Measurements from ENCODE around the gene ZNF777.
A peak's percentile ranks its signal among the peaks of the same experiment; 100 is the strongest.

The ZNF777 gene

DNA sequence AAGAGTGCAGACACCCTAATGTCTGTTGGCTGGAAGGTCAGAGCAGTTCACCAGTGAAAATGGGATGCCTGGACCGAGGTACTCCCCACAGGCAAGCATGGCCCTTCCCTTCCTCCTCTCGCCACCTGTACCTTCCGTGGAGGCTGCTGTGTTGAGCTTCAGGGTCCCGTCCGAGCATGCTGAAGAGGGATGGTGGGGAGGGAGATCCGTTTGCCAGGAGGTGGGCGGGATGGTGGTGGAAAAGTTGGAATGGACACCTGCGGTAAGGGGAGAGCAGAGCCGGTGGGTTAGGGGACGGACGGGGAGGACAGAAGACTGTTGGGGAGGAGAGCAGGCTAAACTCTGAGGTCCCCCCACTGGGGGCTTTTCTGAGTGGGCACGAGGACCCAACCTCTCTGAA lies 15.9 kb upstream of the ZNF777 start:
- no peak for DNase-seq (ENCODE audit: low spot score)

GRCh38 chr7:149475121-149476045 lies 14.5 kb upstream of the ZNF777 start:
- no peak for DNase-seq (ENCODE audit: low spot score)

DNA sequence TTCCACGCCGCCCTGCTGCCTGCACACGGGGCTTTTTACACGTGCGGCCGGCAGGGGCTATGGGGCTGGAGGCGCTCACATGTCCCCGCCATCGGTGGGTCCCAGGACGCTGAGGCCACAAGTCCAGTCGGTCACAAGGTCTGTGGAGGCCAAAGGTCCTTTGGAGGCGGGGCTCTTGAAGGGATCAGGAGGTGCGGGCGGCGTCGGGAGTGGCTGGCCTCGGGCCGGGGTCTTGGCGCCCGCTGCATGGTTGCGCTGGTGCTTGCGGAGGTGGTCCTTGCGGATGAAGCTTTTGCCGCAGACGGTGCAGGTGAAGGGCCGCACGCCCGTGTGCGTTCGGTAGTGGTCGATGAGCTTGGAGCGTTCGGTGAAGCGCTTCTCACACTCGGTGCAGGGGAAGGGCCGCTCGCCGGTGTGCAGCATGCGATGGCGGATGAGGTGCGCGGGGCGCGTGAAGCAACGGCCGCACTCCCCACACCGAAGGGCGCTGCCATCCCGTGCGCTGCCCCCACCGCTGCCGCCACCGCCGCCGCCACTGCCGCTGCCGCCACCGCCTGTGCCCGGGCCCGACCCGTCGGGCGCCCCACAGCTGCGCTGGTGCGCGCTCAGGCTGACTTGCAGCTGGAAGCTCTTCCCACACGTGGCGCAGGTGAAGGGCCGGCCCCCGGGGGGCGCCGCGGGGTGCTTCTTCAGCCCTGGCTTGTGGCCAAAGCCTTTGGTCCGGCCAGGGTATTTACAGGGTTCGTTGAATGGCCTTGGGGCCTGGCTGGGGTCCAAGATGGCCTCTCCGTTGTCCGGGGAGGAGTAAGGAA lies 13.7 kb upstream of the ZNF777 start:
- DNase-seq (ENCODE audit: low spot score): no peak

GRCh38 chr7:149473251-149473650 lies 12.4 kb upstream of the ZNF777 start:
- DNase-seq (ENCODE audit: low spot score): no peak

- no peak for DNase-seq (ENCODE audit: low spot score)
Measured at GRCh38 chr7:149471289-149471953, 10.6 kb upstream of the ZNF777 start.

GRCh38 chr7:149469806-149470205 lies 8.9 kb upstream of the ZNF777 start:
- no peak for DNase-seq (ENCODE audit: low spot score)

DNA sequence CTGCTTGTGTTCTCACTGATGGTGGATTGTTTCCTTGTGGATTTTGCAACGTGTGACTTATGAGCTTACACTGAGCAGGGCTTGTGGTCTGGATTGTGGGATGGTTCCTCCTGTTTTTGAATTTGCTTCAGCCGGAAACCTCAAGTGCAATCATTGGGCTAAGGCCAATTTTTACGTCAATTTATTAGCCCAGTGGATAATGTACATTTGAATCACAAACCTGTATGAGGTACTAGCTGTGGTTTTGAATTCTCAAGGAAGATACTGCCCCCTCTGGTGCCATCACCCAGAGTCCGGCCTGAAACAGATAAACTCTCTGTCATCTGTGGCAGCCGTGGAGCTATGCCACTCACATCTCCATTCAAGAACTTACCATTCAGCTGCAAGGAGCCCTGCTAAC lies 7.3 kb upstream of the ZNF777 start:
- DNase-seq (ENCODE audit: low spot score): no peak

DNA sequence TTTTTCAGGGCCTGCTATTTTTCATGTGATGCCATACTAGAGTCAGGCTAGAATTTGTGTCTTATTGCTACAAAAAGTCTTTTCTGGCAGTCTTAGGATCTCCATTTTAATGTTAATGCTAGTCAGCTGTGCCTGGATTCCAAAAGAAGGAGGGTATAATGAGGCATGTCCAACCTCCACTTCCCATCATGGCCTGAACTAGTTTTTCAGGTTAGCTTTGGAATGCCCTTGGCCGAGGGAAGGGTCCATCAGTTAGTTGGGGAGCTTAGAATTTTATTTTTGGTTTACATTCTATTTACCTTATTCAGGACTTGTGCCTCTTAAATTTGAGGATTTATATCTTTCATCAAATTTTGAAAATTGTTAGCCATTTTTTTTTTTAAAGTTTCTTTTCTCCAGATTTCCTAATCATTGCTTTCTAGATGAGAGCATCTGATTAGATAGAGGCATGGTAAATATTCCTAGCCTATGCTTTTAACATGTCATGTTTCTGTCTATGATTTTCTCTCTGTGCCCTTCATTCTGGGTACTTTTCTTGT lies 6.5 kb upstream of the ZNF777 start:
- no peak for DNase-seq (ENCODE audit: low spot score)

GRCh38 chr7:149466364-149466763 lies 5.5 kb upstream of the ZNF777 start:
- DNase-seq (ENCODE audit: low spot score): no peak

GRCh38 chr7:149463500-149464161 lies 2.8 kb upstream of the ZNF777 start:
- no peak for DNase-seq (ENCODE audit: low spot score)

- no peak for DNase-seq (ENCODE audit: low spot score)
Measured at GRCh38 chr7:149462101-149462520, 1.2 kb upstream of the ZNF777 start.

DNA sequence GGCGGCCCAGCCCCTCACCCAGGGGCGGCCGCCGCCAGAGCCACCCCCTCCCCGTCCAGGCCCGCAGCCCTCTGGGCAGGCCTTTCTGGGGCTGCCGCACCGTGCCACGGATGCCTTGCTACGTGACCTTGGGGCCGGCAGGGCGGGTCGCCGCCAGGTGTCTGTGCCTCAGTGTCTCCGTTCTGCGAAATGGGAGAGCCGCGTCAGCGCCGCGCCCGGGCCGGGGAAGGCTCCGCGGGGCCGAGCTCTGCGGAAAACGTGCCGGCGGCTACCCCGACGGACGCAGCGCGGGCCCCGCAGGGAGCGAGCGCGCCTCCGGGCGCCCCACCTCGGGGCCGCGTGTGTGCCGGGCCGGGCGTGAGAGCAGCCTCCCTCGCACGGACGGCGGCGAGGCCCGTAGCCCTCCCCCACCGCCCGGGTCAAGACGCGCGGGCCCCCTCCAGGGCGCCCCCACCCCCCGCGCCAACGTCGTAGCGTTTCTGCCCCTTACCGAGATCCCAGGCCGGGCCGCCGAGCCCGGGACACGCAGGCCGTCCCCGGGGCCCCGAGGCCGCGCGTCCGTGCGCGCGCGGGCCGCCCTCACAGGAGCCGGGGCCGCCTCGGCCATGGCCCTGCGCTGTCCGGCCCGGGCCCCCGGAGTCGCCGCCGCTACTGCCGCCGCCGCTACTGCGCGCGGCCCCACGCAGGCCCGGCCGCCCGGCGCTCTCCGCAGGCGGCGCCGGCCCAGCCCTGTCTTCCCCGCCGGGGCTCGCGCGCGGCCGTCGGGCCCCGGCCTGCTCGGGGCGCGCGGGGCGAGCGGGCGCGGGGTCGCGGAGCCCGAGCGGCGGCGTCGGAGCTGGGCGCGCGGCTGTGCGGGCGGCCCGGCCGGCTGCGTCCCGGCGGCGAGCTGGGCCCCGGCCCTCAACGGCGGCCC lies 1.1 kb downstream of the ZNF777 start:
- peak; percentile 36 for DNase-seq (ENCODE audit: low spot score)

GRCh38 chr7:149459201-149459539 lies 1.7 kb downstream of the ZNF777 start:
- no peak for DNase-seq (ENCODE audit: low spot score)

DNA sequence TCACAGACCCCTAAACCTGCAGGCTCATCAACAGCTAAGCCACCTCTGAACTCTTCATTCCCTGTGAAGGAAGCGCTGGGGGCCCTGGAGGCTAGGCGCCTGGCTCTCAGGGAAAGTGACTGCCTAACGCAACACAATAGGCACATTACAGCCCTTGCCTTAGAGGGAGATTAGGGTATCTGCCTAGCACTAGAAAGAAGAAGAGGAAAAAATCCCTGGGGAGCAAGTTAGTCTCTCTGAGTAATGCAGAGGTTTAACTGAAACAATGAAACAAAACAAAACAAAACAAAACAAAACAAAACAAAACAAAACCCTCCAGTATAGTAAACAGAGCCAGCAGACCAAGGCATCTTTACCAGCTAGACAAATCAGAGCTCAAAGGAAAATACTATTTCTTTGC lies 2.6 kb downstream of the ZNF777 start:
- no peak for DNase-seq (ENCODE audit: low spot score)

- DNase-seq (ENCODE audit: low spot score): no peak
Measured at GRCh38 chr7:149457766-149458165, 3.1 kb downstream of the ZNF777 start.

GRCh38 chr7:149456506-149457421 lies 4.1 kb downstream of the ZNF777 start:
- DNase-seq (ENCODE audit: low spot score): peak; percentile 77

- DNase-seq (ENCODE audit: low spot score): no peak
Measured at GRCh38 chr7:149455175-149455950, 5.5 kb downstream of the ZNF777 start.

GRCh38 chr7:149454750-149455149 lies 6.1 kb downstream of the ZNF777 start:
- no peak for DNase-seq (ENCODE audit: low spot score)

- no peak for DNase-seq (ENCODE audit: low spot score)
Measured at GRCh38 chr7:149454006-149454405, 6.9 kb downstream of the ZNF777 start.
